GM12878 (cell line): ENCODE data around the gene SLCO2A1. TPM values are rescaled to one million over a fixed set of nuclear protein-coding genes. Genes with fewer than 3 reads are reported as not detected.

ENCODE experiments used
- CEBPB ChIP-seq, 2 experiments: fragments of 150-350 bp in 1 of 2; IDR thresholded peaks; 2 replicates each; pipeline ENCODE4 v1.6.1; 2012 to 2014; ENCODE audit warnings: low read depth in 2 of 2, low read length in 2 of 2, borderline replicate concordance in 1 of 2, inconsistent platforms in 1 of 2
- E4F1 ChIP-seq: fragments of 450-650 bp; IDR thresholded peaks from 2 replicates; pipeline ENCODE4 v1.6.1; 2018; ENCODE audit warnings: borderline replicate concordance, mild to moderate bottlenecking; ENCODE audit not compliant: partially characterized antibody
- ESRRA ChIP-seq: IDR thresholded peaks from 2 replicates; pipeline ENCODE4 v1.6.1; 2012; ENCODE audit warnings: mild to moderate bottlenecking, low read length, improper control_type of control experiment
- MTA3 ChIP-seq: IDR thresholded peaks from 2 replicates; pipeline ENCODE4 v1.6.1; 2012; ENCODE audit warnings: low read length, inconsistent platforms, borderline replicate concordance
- MXI1 ChIP-seq: fragments of 150-350 bp; IDR thresholded peaks from 2 replicates; pipeline ENCODE4 v1.6.1; 2011; ENCODE audit warnings: low read depth, mild to moderate bottlenecking, inconsistent platforms, low read length, improper control_type of control experiment
- NFIC ChIP-seq: IDR thresholded peaks from 2 replicates; pipeline ENCODE4 v1.6.1; 2012; ENCODE audit warnings: low read depth, mild to moderate bottlenecking, inconsistent platforms, low read length, moderate library complexity
- PKNOX1 ChIP-seq: fragments of 450-650 bp; IDR thresholded peaks from 2 replicates; pipeline ENCODE4 v1.6.1; 2016; ENCODE audit warnings: mild to moderate bottlenecking
- RCOR1 ChIP-seq: conservative IDR thresholded peaks from 2 replicates; pipeline ENCODE4 v1.6.1; 2012; ENCODE audit warnings: low read depth, low read length, improper control_type of control experiment
- ZSCAN29 ChIP-seq: fragments of 450-650 bp; IDR thresholded peaks from 2 replicates; pipeline ENCODE4 v1.6.1; 2017; ENCODE audit warnings: mild to moderate bottlenecking, moderate library complexity
- polyA plus RNA-seq, 11 experiments: library from polyadenylated mRNA; depleted of rRNA in 4 of 11; unstranded in 6 of 11; stranded (reverse) in 5 of 11; fragments of >200 nt; fragmentation: Nextera tagmentation in 4 of 11; fragmentation: Illumina TruSeq in 1 of 11; extraction: Ambion mirVana in 4 of 11; extraction: Trizol in 1 of 11; gene quantifications; 1 replicate in 1 of 11; 2 replicates in 10 of 11; pipeline versions ENCODE4 v1.2.1 to v1.2.3, GENCODE V29; 2011 to 2016; ENCODE audit warnings: inconsistent platforms in 2 of 11, missing spikeins in 2 of 11, low read depth in 1 of 11
- total RNA-seq, 4 experiments: library from RNA; depleted of rRNA in 3 of 4; stranded (reverse); fragments of >200 nt in 3 of 4; fragmentation: Illumina TruSeq in 1 of 4; extraction: Trizol in 1 of 4; gene quantifications; 2 replicates each; pipeline versions ENCODE4 v1.2.1 to v1.2.3, GENCODE V29; 2013 to 2021

Gene SLCO2A1
- total and polyA plus RNA-seq, 10 of the 15 experiments (the other 5 are each of a cell fraction or from before 2014, with no cell fraction given): 0.05 TPM; not detected in 9

DNA sequence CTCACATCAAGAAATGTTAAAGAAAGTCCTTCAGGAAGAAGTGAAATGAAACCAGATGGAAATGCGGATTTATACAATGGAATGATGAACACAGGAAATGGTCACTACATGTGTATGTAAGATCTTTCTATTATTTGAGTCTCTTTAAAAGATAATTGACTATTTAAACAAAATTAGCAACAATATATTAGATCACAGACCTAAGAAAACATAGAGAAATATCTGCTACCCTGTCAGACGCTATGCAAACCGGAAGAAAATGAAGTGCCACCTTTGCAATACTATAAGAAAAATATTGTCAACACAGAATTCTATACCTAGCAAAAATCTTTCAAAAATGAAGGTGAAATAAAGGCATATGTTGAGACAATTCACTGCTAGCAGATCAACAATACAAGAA, 151.2 kb downstream of the SLCO2A1 start (continued):
- TF ChIP-seq CEBPB (IDR thresholded peaks at IDR 0.05; ENCODE audit: borderline replicate concordance in 1 of 2, low read depth in 2 of 2, low read length in 2 of 2) (no peak), E4F1 (no peak), ZSCAN29 (no peak), ESRRA (no peak), MTA3 (no peak), NFIC (no peak), MXI1 (no peak), PKNOX1 (no peak), RCOR1 (no peak)

Other genes starting within 250 kb of the SLCO2A1 start
- gene SRPRB, start 224.1 kb downstream of the SLCO2A1 start, total RNA-seq (2014; rRNA removed): 45.5 and 46.9 TPM in 2 replicates
- 37.6 and 43.0 TPM in 2 replicates for gene SRPRB, start 224.1 kb downstream of the SLCO2A1 start, total RNA-seq (2014; rRNA removed; fragmentation: Illumina TruSeq; extraction: Trizol)
- 63.0 and 65.1 TPM in 2 replicates for gene SRPRB, start 224.1 kb downstream of the SLCO2A1 start, total RNA-seq (2021)
- 45.2 and 45.6 TPM in 2 replicates for gene SRPRB, start 224.1 kb downstream of the SLCO2A1 start, polyA plus RNA-seq (2011; rRNA removed)
- gene SRPRB, start 224.1 kb downstream of the SLCO2A1 start, polyA plus RNA-seq (2014; fragmentation: Illumina TruSeq; extraction: Trizol): 42.4 and 46.3 TPM in 2 replicates
- 10 to 100 TPM; 30.6 to 39.1 TPM for gene SRPRB, start 224.1 kb downstream of the SLCO2A1 start, polyA plus RNA-seq (2014; fragmentation: Nextera tagmentation; extraction: Ambion mirVana)
- 56.1 and 60.2 TPM in 2 replicates for gene SRPRB, start 224.1 kb downstream of the SLCO2A1 start, polyA plus RNA-seq (2014; rRNA removed)
- gene SRPRB, start 224.1 kb downstream of the SLCO2A1 start, polyA plus RNA-seq (2016; fragmentation: Nextera tagmentation; extraction: Ambion mirVana): 100 to 1,000 TPM in 1 of 2 experiments, 10 to 100 TPM in 1; 93.7 to 107 TPM
- not detected in 2 replicates for gene RAB6B, start 134.0 kb downstream of the SLCO2A1 start, total RNA-seq (2014; rRNA removed)
- not detected in 2 replicates for gene RAB6B, start 134.0 kb downstream of the SLCO2A1 start, total RNA-seq (2014; rRNA removed; fragmentation: Illumina TruSeq; extraction: Trizol)
- gene RAB6B, start 134.0 kb downstream of the SLCO2A1 start, total RNA-seq (2021): 0.13 TPM in 1 of 2 replicates, not detected in the other
- not detected in 2 replicates for gene RAB6B, start 134.0 kb downstream of the SLCO2A1 start, polyA plus RNA-seq (2011; rRNA removed)
- 0.01 TPM in 1 of 2 replicates, not detected in the other for gene RAB6B, start 134.0 kb downstream of the SLCO2A1 start, polyA plus RNA-seq (2014; fragmentation: Illumina TruSeq; extraction: Trizol)
- under 1 TPM in 1 of 2 experiments, not detected in 1; 0.02 TPM for gene RAB6B, start 134.0 kb downstream of the SLCO2A1 start, polyA plus RNA-seq (2014; fragmentation: Nextera tagmentation; extraction: Ambion mirVana)
- 0.04 TPM in 1 of 2 replicates, not detected in the other for gene RAB6B, start 134.0 kb downstream of the SLCO2A1 start, polyA plus RNA-seq (2014; rRNA removed)
- gene RAB6B, start 134.0 kb downstream of the SLCO2A1 start, polyA plus RNA-seq (2016; fragmentation: Nextera tagmentation; extraction: Ambion mirVana): under 1 TPM; 0.09 to 0.16 TPM
- 15.2 and 17.5 TPM in 2 replicates for gene RYK, start 220.9 kb upstream of the SLCO2A1 start, total RNA-seq (2014; rRNA removed)
- 16.3 and 17.5 TPM in 2 replicates for gene RYK, start 220.9 kb upstream of the SLCO2A1 start, total RNA-seq (2014; rRNA removed; fragmentation: Illumina TruSeq; extraction: Trizol)
- gene RYK, start 220.9 kb upstream of the SLCO2A1 start, total RNA-seq (2021): 9.0 and 10.5 TPM in 2 replicates
- gene RYK, start 220.9 kb upstream of the SLCO2A1 start, polyA plus RNA-seq (2011; rRNA removed): 25.1 and 31.5 TPM in 2 replicates
- 14.7 and 20.3 TPM in 2 replicates for gene RYK, start 220.9 kb upstream of the SLCO2A1 start, polyA plus RNA-seq (2014; fragmentation: Illumina TruSeq; extraction: Trizol)
- 1 to 10 TPM; 3.4 to 4.3 TPM for gene RYK, start 220.9 kb upstream of the SLCO2A1 start, polyA plus RNA-seq (2014; fragmentation: Nextera tagmentation; extraction: Ambion mirVana)
- 11.6 and 11.7 TPM in 2 replicates for gene RYK, start 220.9 kb upstream of the SLCO2A1 start, polyA plus RNA-seq (2014; rRNA removed)
- 1 to 10 TPM; 2.0 to 4.7 TPM for gene RYK, start 220.9 kb upstream of the SLCO2A1 start, polyA plus RNA-seq (2016; fragmentation: Nextera tagmentation; extraction: Ambion mirVana)